IPS-11a (cell line): ENCODE data around the gene PSORS1C1.

ENCODE experiments used
- H3K4me3 ChIP-seq: one replicate; pipeline ENCODE4 v1.5.1; 2013; ENCODE audit warnings: low read depth, low read length, control low read depth

Gene PSORS1C1

GRCh38 chr6:31094389-31094881 is 20.2 kb upstream of the PSORS1C1 start:
- no peak overlapping the region for H3K4me3 ChIP-seq

GRCh38 chr6:31096215-31096614 is 18.4 kb upstream of the PSORS1C1 start:
- no peak overlapping the region for H3K4me3 ChIP-seq

- H3K4me3 ChIP-seq: no peak overlapping the region
Observed at GRCh38 chr6:31096656-31097055, 17.9 kb upstream of the PSORS1C1 start.

- H3K4me3 ChIP-seq: no peak overlapping the region
Observed at GRCh38 chr6:31098449-31098938, 16.1 kb upstream of the PSORS1C1 start.

GRCh38 chr6:31103136-31103535 is 11.5 kb upstream of the PSORS1C1 start:
- no peak overlapping the region for H3K4me3 ChIP-seq

GRCh38 chr6:31107052-31107451 is 7.5 kb upstream of the PSORS1C1 start:
- no peak overlapping the region for H3K4me3 ChIP-seq

GRCh38 chr6:31110825-31111582 is 3.6 kb upstream of the PSORS1C1 start:
- no peak overlapping the region for H3K4me3 ChIP-seq

- no peak overlapping the region for H3K4me3 ChIP-seq
Observed at GRCh38 chr6:31111712-31112111, 2.9 kb upstream of the PSORS1C1 start.

GRCh38 chr6:31112478-31112877 is 2.1 kb upstream of the PSORS1C1 start, which contains the start of gene C6orf15:
Gene C6orf15, minus strand, starts transcription at chr6:31112575. Its CDS starts 20 bp downstream, at chr6:31112555.
- no peak within 1 kb of the TSS for H3K4me3 ChIP-seq

GRCh38 chr6:31113861-31114540 is 599 bp upstream of the PSORS1C1 start:
- H3K4me3 ChIP-seq: no peak overlapping the region

- no peak overlapping the region for H3K4me3 ChIP-seq
Observed at GRCh38 chr6:31114970-31115849, 610 bp downstream of the PSORS1C1 start.

- H3K4me3 ChIP-seq: no peak overlapping the region
Observed at GRCh38 chr6:31115941-31116560, 1.5 kb downstream of the PSORS1C1 start.

GRCh38 chr6:31116661-31117385 is 2.2 kb downstream of the PSORS1C1 start:
- no peak overlapping the region for H3K4me3 ChIP-seq

GRCh38 chr6:31118178-31118577 is 3.6 kb downstream of the PSORS1C1 start:
- no peak overlapping the region for H3K4me3 ChIP-seq

- H3K4me3 ChIP-seq: no peak within 1 kb of the TSS
Observed at GRCh38 chr6:31120151-31120915, 5.7 kb downstream of the PSORS1C1 start, which contains the start of gene CDSN. Gene CDSN, minus strand, starts transcription at chr6:31120446. Its CDS starts 27 bp downstream, at chr6:31120419.

- no peak overlapping the region for H3K4me3 ChIP-seq
Observed at GRCh38 chr6:31121131-31121790, 6.7 kb downstream of the PSORS1C1 start.

GRCh38 chr6:31122791-31123706 is 8.4 kb downstream of the PSORS1C1 start:
- H3K4me3 ChIP-seq: no peak overlapping the region
